GM23338 (cell line): ENCODE data around the gene RELN. TPM values are rescaled to one million over a fixed set of nuclear protein-coding genes. Genes with fewer than 3 reads are reported as not detected.

Experiments used
- ATAC-seq: fragments of 200-7000 bp; cut with Tn5 transposase; 3 replicates; pipeline ENCODE4 v1.9.1; 2020
- DNase-seq: peaks from one replicate; pipeline ENCODE4 v3.0.0-alpha.2; 2015; ENCODE audit warnings: low spot score
- H2AFZ ChIP-seq: fragments of 200-600 bp; sonication (generic); 2 replicates; pipeline ENCODE4 v1.8.0; 2016; ENCODE audit warnings: antibody characterized with exemption, mild to moderate bottlenecking, moderate library complexity
- H3F3A ChIP-seq: fragments of 200-600 bp; sonication (generic); replicated peaks from 2 replicates; pipeline ENCODE4 v1.8.0; 2017; ENCODE audit warnings: antibody characterized with exemption, mixed run types, low read depth
- H3K27ac ChIP-seq: fragments of 200-600 bp; sonication (generic); 2 replicates; pipeline ENCODE4 v1.6.1; 2016; ENCODE audit warnings: low read depth
- H3K27me3 ChIP-seq: fragments of 200-600 bp; sonication (generic); 2 replicates; pipeline ENCODE4 v1.8.0; 2016; ENCODE audit warnings: mild to moderate bottlenecking, mixed run types, moderate library complexity; ENCODE audit not compliant: insufficient read depth
- H3K36me3 ChIP-seq: fragments of 200-600 bp; sonication (generic); 2 replicates; pipeline ENCODE4 v1.8.0; 2016; ENCODE audit warnings: mild to moderate bottlenecking; ENCODE audit not compliant: insufficient read depth
- H3K4me1 ChIP-seq: fragments of 200-600 bp; sonication (generic); 2 replicates; pipeline ENCODE4 v1.8.0; 2016; ENCODE audit warnings: mild to moderate bottlenecking, moderate library complexity; ENCODE audit not compliant: insufficient read depth
- H3K4me2 ChIP-seq: fragments of 200-600 bp; sonication (generic); 2 replicates; pipeline ENCODE4 v1.7.1; 2017; ENCODE audit warnings: mixed run types
- H3K4me3 ChIP-seq: fragments of 200-600 bp; sonication (generic); 2 replicates; pipeline ENCODE4 v1.6.1; 2016; ENCODE audit warnings: mixed run types
- H3K79me2 ChIP-seq: fragments of 200-600 bp; sonication (generic); replicated peaks from 2 replicates; pipeline ENCODE4 v1.8.0; 2017; ENCODE audit warnings: mild to moderate bottlenecking; ENCODE audit not compliant: insufficient read depth
- H3K9me2 ChIP-seq: fragments of 200-600 bp; sonication (generic); 2 replicates; pipeline ENCODE4 v1.8.0; 2017; ENCODE audit not compliant: insufficient read depth
- H4K20me1 ChIP-seq: fragments of 200-600 bp; sonication (generic); replicated peaks from 2 replicates; pipeline ENCODE4 v1.8.0; 2017; ENCODE audit warnings: mild to moderate bottlenecking; ENCODE audit not compliant: insufficient read depth
- H3K27ac Mint-ChIP-seq: 2 replicates; pipeline ENCODE4 v1.8.0; 2020; ENCODE audit warnings: inconsistent platforms, mild to moderate bottlenecking, moderate library complexity, mixed read lengths
- H3K27me3 Mint-ChIP-seq: 3 replicates; pipeline ENCODE4 v1.8.0; 2022; ENCODE audit warnings: low read depth, mild to moderate bottlenecking, moderate library complexity, mixed read lengths, inconsistent platforms; ENCODE audit not compliant: insufficient read depth, poor library complexity
- H3K36me3 Mint-ChIP-seq: 3 replicates; pipeline ENCODE4 v1.8.0; 2021; ENCODE audit warnings: low read depth, mild to moderate bottlenecking, inconsistent platforms, moderate library complexity, mixed read lengths
- H3K4me1 Mint-ChIP-seq: 3 replicates; pipeline ENCODE4 v1.8.0; 2020; ENCODE audit warnings: mild to moderate bottlenecking, inconsistent platforms, mixed read lengths
- H3K4me3 Mint-ChIP-seq: 3 replicates; pipeline ENCODE4 v1.8.0; 2021; ENCODE audit warnings: moderate library complexity, mild to moderate bottlenecking, inconsistent platforms, mixed read lengths
- H3K9me3 Mint-ChIP-seq: 3 replicates; pipeline ENCODE4 v1.8.0; 2020; ENCODE audit warnings: moderate library complexity, mild to moderate bottlenecking, inconsistent platforms, mixed read lengths
- CREB1 ChIP-seq: fragments of 250-450 bp; sonication (Bioruptor Pico); IDR thresholded peaks from 2 replicates; pipeline ENCODE4 v1.5.0; 2020; ENCODE audit warnings: low read depth, mild to moderate bottlenecking, moderate library complexity
- EZH2 ChIP-seq: fragments of 200-600 bp; sonication (generic); IDR thresholded peaks from one replicate; pipeline ENCODE4 v1.8.0; 2017; ENCODE audit warnings: antibody characterized with exemption, mild to moderate bottlenecking, low read depth; ENCODE audit not compliant: unreplicated experiment
- EZH2phosphoT487 ChIP-seq: fragments of 200-600 bp; sonication (generic); IDR thresholded peaks from one replicate; pipeline ENCODE4 v1.8.1; 2018; ENCODE audit warnings: antibody characterized with exemption; ENCODE audit not compliant: unreplicated experiment
- JUNB ChIP-seq: IDR thresholded peaks from one replicate; pipeline ENCODE4 v1.6.1; 2016; ENCODE audit warnings: antibody characterized with exemption; ENCODE audit not compliant: unreplicated experiment
- NANOG ChIP-seq: IDR thresholded peaks from 2 replicates; pipeline ENCODE4 v1.6.1; 2016; ENCODE audit warnings: antibody characterized with exemption, borderline replicate concordance
- ZNF114 ChIP-seq: fragments of 250-450 bp; sonication (Bioruptor Pico); IDR thresholded peaks from 2 replicates; pipeline ENCODE4 v1.5.0; 2020; ENCODE audit warnings: mild to moderate bottlenecking, moderate library complexity
- ZNF331 ChIP-seq: fragments of 250-450 bp; sonication (Bioruptor Pico); IDR thresholded peaks from 2 replicates; pipeline ENCODE4 v1.5.0; 2020; ENCODE audit warnings: low read depth, mild to moderate bottlenecking, moderate library complexity
- polyA plus RNA-seq: library from polyadenylated mRNA; unstranded; fragments of >200 nt; fragmentation: Nextera tagmentation; extraction: Ambion mirVana; gene quantifications from 2 replicates; pipeline ENCODE4 v1.2.1, GENCODE V29; 2016
- total RNA-seq: library from RNA; depleted of rRNA; stranded (reverse); fragments of >200 nt; shearing (Covaris generic); gene quantifications from 2 replicates; pipeline ENCODE4 v1.2.3, GENCODE V29; 2014
- TF ChIP-seq, protein P1 (sequence below), 2 experiments: fragments of 200-600 bp in 1 of 2; sonication (generic) in 1 of 2; conservative IDR thresholded peaks; 2 replicates each; pipeline versions ENCODE4 v1.5.1 to v1.6.1; 2016 to 2017; ENCODE audit warnings: antibody characterized with exemption in 2 of 2, low read depth in 2 of 2, mild to moderate bottlenecking in 2 of 2, moderate library complexity in 1 of 2
- TF ChIP-seq, protein P2 (sequence below): fragments of 250-450 bp; sonication (Bioruptor Pico); IDR thresholded peaks from 2 replicates; pipeline ENCODE4 v1.5.0; 2020; ENCODE audit warnings: mild to moderate bottlenecking, moderate library complexity

The RELN gene
- total and polyA plus RNA-seq, 2 experiments from 2014 or later, result 0.10 to 0.76 TPM

DNA sequence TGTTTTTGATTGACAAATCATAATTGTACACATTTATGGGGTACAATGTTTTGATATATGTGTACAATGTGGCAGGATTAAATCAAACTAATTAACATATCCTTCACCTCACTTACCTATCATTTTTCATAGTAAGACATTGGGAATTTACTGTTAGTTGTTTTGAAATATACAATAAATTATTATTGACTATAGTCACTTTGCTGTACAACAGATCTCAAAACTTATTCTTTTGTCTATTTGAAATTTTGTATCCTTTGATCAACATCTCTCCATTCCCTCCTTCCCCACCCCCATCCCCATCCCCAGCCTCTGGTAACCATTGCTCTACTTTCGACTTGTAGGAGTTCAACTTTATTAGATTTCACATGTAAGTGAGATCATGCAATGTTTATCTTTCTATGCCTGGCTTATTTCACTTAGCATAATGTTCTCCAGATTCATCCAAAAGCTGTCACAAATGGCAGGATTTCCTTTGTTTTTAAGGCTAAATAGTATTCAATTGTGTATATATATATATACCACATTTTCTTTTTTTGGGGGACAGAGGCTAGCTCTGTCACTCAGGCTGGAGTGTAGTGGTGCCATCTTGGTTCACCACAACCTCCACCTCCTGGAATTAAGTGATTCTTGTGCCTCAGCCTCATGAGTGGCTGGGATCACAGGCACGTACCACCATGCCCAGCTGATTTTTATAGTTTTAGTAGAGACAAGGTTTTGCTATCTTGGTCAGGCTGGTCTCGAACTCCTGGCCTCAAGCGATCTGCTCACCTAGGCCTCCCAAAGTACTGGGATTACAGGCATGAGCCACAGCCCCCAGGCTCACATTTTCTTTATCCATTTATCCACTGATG lies 520.1 kb downstream of the RELN start:
- no peaks in the 10 kb centered on the region for H3K4me1 Mint-ChIP-seq
- Histone ChIP-seq H3K27me3 (no peaks in the 10 kb centered on the region), H3K9me2 (no peaks in the 10 kb centered on the region), H2AFZ (no peak overlapping the region), H3F3A (no peaks in the 10 kb centered on the region), H3K36me3 (no peaks in the 10 kb centered on the region), H3K4me3 (no peak overlapping the region), H3K27ac (no peak overlapping the region), H4K20me1 (no peaks in the 10 kb centered on the region), H3K4me1 (no peaks in the 10 kb centered on the region), H3K79me2 (no peaks in the 10 kb centered on the region), H3K4me2 (no peak overlapping the region)
- no peaks in the 10 kb centered on the region for H3K27me3 Mint-ChIP-seq
- no peak overlapping the region for H3K27ac Mint-ChIP-seq
- H3K4me3 Mint-ChIP-seq, result no peak overlapping the region
- H3K9me3 Mint-ChIP-seq, result no peaks in the 10 kb centered on the region
- ATAC-seq, result no peak
- H3K36me3 Mint-ChIP-seq, result no peaks in the 10 kb centered on the region
- no peak for DNase-seq
- no peak for TF ChIP-seq EZH2phosphoT487
- TF ChIP-seq JUNB, result no peak
- no peak for TF ChIP-seq NANOG
- TF ChIP-seq ZNF331, result no peak
- TF ChIP-seq, protein P1, sequence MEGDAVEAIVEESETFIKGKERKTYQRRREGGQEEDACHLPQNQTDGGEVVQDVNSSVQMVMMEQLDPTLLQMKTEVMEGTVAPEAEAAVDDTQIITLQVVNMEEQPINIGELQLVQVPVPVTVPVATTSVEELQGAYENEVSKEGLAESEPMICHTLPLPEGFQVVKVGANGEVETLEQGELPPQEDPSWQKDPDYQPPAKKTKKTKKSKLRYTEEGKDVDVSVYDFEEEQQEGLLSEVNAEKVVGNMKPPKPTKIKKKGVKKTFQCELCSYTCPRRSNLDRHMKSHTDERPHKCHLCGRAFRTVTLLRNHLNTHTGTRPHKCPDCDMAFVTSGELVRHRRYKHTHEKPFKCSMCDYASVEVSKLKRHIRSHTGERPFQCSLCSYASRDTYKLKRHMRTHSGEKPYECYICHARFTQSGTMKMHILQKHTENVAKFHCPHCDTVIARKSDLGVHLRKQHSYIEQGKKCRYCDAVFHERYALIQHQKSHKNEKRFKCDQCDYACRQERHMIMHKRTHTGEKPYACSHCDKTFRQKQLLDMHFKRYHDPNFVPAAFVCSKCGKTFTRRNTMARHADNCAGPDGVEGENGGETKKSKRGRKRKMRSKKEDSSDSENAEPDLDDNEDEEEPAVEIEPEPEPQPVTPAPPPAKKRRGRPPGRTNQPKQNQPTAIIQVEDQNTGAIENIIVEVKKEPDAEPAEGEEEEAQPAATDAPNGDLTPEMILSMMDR (conservative IDR thresholded peaks at IDR 0.05; ENCODE audit: low read depth in 2 of 2), result no peak
- no peak for TF ChIP-seq EZH2
- TF ChIP-seq, protein P2, sequence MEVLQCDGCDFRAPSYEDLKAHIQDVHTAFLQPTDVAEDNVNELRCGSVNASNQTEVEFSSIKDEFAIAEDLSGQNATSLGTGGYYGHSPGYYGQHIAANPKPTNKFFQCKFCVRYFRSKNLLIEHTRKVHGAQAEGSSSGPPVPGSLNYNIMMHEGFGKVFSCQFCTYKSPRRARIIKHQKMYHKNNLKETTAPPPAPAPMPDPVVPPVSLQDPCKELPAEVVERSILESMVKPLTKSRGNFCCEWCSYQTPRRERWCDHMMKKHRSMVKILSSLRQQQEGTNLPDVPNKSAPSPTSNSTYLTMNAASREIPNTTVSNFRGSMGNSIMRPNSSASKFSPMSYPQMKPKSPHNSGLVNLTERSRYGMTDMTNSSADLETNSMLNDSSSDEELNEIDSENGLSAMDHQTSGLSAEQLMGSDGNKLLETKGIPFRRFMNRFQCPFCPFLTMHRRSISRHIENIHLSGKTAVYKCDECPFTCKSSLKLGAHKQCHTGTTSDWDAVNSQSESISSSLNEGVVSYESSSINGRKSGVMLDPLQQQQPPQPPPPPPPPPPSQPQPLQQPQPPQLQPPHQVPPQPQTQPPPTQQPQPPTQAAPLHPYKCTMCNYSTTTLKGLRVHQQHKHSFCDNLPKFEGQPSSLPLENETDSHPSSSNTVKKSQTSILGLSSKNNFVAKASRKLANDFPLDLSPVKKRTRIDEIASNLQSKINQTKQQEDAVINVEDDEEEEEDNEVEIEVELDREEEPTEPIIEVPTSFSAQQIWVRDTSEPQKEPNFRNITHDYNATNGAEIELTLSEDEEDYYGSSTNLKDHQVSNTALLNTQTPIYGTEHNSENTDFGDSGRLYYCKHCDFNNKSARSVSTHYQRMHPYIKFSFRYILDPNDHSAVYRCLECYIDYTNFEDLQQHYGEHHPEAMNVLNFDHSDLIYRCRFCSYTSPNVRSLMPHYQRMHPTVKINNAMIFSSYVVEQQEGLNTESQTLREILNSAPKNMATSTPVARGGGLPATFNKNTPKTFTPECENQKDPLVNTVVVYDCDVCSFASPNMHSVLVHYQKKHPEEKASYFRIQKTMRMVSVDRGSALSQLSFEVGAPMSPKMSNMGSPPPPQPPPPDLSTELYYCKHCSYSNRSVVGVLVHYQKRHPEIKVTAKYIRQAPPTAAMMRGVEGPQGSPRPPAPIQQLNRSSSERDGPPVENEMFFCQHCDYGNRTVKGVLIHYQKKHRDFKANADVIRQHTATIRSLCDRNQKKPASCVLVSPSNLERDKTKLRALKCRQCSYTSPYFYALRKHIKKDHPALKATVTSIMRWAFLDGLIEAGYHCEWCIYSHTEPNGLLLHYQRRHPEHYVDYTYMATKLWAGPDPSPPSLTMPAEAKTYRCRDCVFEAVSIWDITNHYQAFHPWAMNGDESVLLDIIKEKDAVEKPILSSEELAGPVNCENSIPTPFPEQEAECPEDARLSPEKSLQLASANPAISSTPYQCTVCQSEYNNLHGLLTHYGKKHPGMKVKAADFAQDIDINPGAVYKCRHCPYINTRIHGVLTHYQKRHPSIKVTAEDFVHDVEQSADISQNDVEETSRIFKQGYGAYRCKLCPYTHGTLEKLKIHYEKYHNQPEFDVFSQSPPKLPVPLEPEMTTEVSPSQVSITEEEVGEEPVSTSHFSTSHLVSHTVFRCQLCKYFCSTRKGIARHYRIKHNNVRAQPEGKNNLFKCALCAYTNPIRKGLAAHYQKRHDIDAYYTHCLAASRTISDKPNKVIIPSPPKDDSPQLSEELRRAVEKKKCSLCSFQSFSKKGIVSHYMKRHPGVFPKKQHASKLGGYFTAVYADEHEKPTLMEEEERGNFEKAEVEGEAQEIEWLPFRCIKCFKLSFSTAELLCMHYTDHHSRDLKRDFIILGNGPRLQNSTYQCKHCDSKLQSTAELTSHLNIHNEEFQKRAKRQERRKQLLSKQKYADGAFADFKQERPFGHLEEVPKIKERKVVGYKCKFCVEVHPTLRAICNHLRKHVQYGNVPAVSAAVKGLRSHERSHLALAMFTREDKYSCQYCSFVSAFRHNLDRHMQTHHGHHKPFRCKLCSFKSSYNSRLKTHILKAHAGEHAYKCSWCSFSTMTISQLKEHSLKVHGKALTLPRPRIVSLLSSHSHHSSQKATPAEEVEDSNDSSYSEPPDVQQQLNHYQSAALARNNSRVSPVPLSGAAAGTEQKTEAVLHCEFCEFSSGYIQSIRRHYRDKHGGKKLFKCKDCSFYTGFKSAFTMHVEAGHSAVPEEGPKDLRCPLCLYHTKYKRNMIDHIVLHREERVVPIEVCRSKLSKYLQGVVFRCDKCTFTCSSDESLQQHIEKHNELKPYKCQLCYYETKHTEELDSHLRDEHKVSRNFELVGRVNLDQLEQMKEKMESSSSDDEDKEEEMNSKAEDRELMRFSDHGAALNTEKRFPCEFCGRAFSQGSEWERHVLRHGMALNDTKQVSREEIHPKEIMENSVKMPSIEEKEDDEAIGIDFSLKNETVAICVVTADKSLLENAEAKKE (CRISPR knock-in tag), result no peak
- no peak for TF ChIP-seq CREB1 (CRISPR knock-in tag)
- no peak for TF ChIP-seq ZNF114 (CRISPR knock-in tag)
